ENCODE results near the gene SMAD9. TPM values are rescaled to one million over a fixed set of nuclear protein-coding genes. Genes with fewer than 3 reads are reported as not detected.
"Not testable (repeated sequence)": the region's sequence is repeated elsewhere in the genome, so short reads cannot be mapped to it uniquely, and the experiment has no call there.

Gene SMAD9
- total and polyA plus RNA-seq, 2 donors (not counting 1 experiment from before 2014, with no cell fraction given) = 3.5 to 4.8 TPM

DNA sequence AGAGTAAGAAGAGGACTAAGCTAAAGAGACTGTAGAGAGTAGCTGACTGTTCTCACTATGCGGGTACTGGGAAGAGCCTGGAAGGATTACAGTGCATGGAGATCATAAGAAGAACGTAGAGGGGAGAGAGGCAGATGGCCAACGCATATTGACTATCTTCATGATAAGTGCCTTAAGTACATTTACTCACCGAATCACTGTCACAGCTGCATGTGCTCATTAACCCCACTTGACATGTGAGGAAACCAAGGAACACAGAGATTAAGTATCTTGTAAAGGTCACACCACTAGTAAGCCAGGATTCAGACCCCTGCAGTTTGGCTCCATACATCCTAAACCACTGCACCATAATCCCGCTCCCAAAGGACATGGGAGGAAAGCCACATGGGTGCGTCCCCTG lies 34.1 kb downstream of the SMAD9 start:
- TF ChIP-seq, protein P1, sequence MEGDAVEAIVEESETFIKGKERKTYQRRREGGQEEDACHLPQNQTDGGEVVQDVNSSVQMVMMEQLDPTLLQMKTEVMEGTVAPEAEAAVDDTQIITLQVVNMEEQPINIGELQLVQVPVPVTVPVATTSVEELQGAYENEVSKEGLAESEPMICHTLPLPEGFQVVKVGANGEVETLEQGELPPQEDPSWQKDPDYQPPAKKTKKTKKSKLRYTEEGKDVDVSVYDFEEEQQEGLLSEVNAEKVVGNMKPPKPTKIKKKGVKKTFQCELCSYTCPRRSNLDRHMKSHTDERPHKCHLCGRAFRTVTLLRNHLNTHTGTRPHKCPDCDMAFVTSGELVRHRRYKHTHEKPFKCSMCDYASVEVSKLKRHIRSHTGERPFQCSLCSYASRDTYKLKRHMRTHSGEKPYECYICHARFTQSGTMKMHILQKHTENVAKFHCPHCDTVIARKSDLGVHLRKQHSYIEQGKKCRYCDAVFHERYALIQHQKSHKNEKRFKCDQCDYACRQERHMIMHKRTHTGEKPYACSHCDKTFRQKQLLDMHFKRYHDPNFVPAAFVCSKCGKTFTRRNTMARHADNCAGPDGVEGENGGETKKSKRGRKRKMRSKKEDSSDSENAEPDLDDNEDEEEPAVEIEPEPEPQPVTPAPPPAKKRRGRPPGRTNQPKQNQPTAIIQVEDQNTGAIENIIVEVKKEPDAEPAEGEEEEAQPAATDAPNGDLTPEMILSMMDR (conservative IDR thresholded peaks at IDR 0.05 in 1 of 2, IDR thresholded peaks at IDR 0.05 in 1 of 2; ENCODE audit: low read depth in 1 of 2, low read length in 2 of 2) = no peak
- no peak for TF ChIP-seq EZH2 (IDR thresholded peaks at IDR 0.05; ENCODE audit: low read length, missing control alignments)
- Histone ChIP-seq H4K20me1 (ENCODE audit: control insufficient read depth, extremely low read depth, insufficient read depth, low read length) (no peaks in the 10 kb centered on the region), H3K9ac (ENCODE audit: insufficient read depth, low read length) (no peak overlapping the region)

GRCh38 chr13:36884235-36884634 lies 35.8 kb downstream of the SMAD9 start:
- no peak for DNase-seq (ENCODE audit: low read depth in 2 of 2)
- Histone ChIP-seq H3K79me2 (ENCODE audit: control insufficient read depth, insufficient read depth, low read length) (no peaks in the 10 kb centered on the region), H3K36me3 (ENCODE audit: control insufficient read depth, insufficient read depth, low read length) (no peaks in the 10 kb centered on the region), H3K4me2 (ENCODE audit: extremely low read depth, insufficient read depth, low read length) (no peak overlapping the region), H3K9me3 (ENCODE audit: control insufficient read depth, insufficient read depth, low read depth, low read length) (no peaks in the 10 kb centered on the region), H3K27me3 (ENCODE audit: control insufficient read depth, insufficient read depth, low read length) (no peaks in the 10 kb centered on the region), H3K27ac (ENCODE audit: insufficient read depth, low read length) (no peak overlapping the region), H3K4me1 (ENCODE audit: control insufficient read depth, extremely low read depth, insufficient read depth, low read length) (no peaks in the 10 kb centered on the region), H3K9ac (ENCODE audit: insufficient read depth, low read length) (no peak overlapping the region), H4K20me1 (ENCODE audit: control insufficient read depth, extremely low read depth, insufficient read depth, low read length) (no peaks in the 10 kb centered on the region), H2AFZ (ENCODE audit: low read length) (no peak overlapping the region), H3K4me3 (replicated peaks in 1 of 4; ENCODE audit: control extremely low read depth in 1 of 4, insufficient read depth in 1 of 4, low read depth in 3 of 4, low read length in 4 of 4) (no peak overlapping the region)
- TF ChIP-seq, protein P1 (conservative IDR thresholded peaks at IDR 0.05 in 1 of 2, IDR thresholded peaks at IDR 0.05 in 1 of 2; ENCODE audit: low read depth in 1 of 2, low read length in 2 of 2) = no peak
- no peak for TF ChIP-seq EZH2 (IDR thresholded peaks at IDR 0.05; ENCODE audit: low read length, missing control alignments)

More for the DNA sequence above, 34.1 kb downstream of the SMAD9 start:
- H3K27me3 ChIP-seq (ENCODE audit: control insufficient read depth, insufficient read depth, low read length) = no peaks in the 10 kb centered on the region
- H3K4me1 ChIP-seq (ENCODE audit: control insufficient read depth, extremely low read depth, insufficient read depth, low read length) = no peaks in the 10 kb centered on the region
- no peak for DNase-seq (ENCODE audit: low read depth in 2 of 2)
- no peaks in the 10 kb centered on the region for H3K36me3 ChIP-seq (ENCODE audit: control insufficient read depth, insufficient read depth, low read length)
- no peak overlapping the region for H2AFZ ChIP-seq (ENCODE audit: low read length)
- H3K4me3 ChIP-seq (replicated peaks in 1 of 4; ENCODE audit: control extremely low read depth in 1 of 4, insufficient read depth in 1 of 4, low read depth in 3 of 4, low read length in 4 of 4) = no peak overlapping the region
- H3K9me3 ChIP-seq (ENCODE audit: control insufficient read depth, insufficient read depth, low read depth, low read length) = no peaks in the 10 kb centered on the region
- no peak overlapping the region for H3K27ac ChIP-seq (ENCODE audit: insufficient read depth, low read length)
- no peaks in the 10 kb centered on the region for H3K79me2 ChIP-seq (ENCODE audit: control insufficient read depth, insufficient read depth, low read length)
- no peak overlapping the region for H3K4me2 ChIP-seq (ENCODE audit: extremely low read depth, insufficient read depth, low read length)

- Histone ChIP-seq H2AFZ (ENCODE audit: low read length) (no peak overlapping the region), H3K27ac (ENCODE audit: insufficient read depth, low read length) (no peak overlapping the region), H3K79me2 (ENCODE audit: control insufficient read depth, insufficient read depth, low read length) (no peaks in the 10 kb centered on the region), H3K4me3 (replicated peaks in 1 of 4; ENCODE audit: control extremely low read depth in 1 of 4, insufficient read depth in 1 of 4, low read depth in 3 of 4, low read length in 4 of 4) (no peak overlapping the region), H3K27me3 (ENCODE audit: control insufficient read depth, insufficient read depth, low read length) (no peaks in the 10 kb centered on the region), H4K20me1 (ENCODE audit: control insufficient read depth, extremely low read depth, insufficient read depth, low read length) (no peaks in the 10 kb centered on the region), H3K9ac (ENCODE audit: insufficient read depth, low read length) (no peak overlapping the region), H3K4me2 (ENCODE audit: extremely low read depth, insufficient read depth, low read length) (no peak overlapping the region), H3K9me3 (ENCODE audit: control insufficient read depth, insufficient read depth, low read depth, low read length) (no peaks in the 10 kb centered on the region), H3K4me1 (ENCODE audit: control insufficient read depth, extremely low read depth, insufficient read depth, low read length) (no peaks in the 10 kb centered on the region), H3K36me3 (ENCODE audit: control insufficient read depth, insufficient read depth, low read length) (no peaks in the 10 kb centered on the region)
- TF ChIP-seq, protein P1 (conservative IDR thresholded peaks at IDR 0.05 in 1 of 2, IDR thresholded peaks at IDR 0.05 in 1 of 2; ENCODE audit: low read depth in 1 of 2, low read length in 2 of 2) = no peak
- no peak for TF ChIP-seq EZH2 (IDR thresholded peaks at IDR 0.05; ENCODE audit: low read length, missing control alignments)
- no peak for DNase-seq (ENCODE audit: low read depth in 2 of 2)
Measured at GRCh38 chr13:36883824-36884223, 36.2 kb downstream of the SMAD9 start.

- DNase-seq (ENCODE audit: low read depth in 2 of 2) = peak in 1 of 2 donors; percentile 27
- not testable (repeated sequence) for H4K20me1 ChIP-seq (ENCODE audit: control insufficient read depth, extremely low read depth, insufficient read depth, low read length); H3K36me3 ChIP-seq (ENCODE audit: control insufficient read depth, insufficient read depth, low read length); H3K4me1 ChIP-seq (ENCODE audit: control insufficient read depth, extremely low read depth, insufficient read depth, low read length); H3K9ac ChIP-seq (ENCODE audit: insufficient read depth, low read length); H3K4me2 ChIP-seq (ENCODE audit: extremely low read depth, insufficient read depth, low read length); H3K79me2 ChIP-seq (ENCODE audit: control insufficient read depth, insufficient read depth, low read length); H2AFZ ChIP-seq (ENCODE audit: low read length); H3K27ac ChIP-seq (ENCODE audit: insufficient read depth, low read length); H3K27me3 ChIP-seq (ENCODE audit: control insufficient read depth, insufficient read depth, low read length); H3K4me3 ChIP-seq (replicated peaks in 1 of 4; ENCODE audit: control extremely low read depth in 1 of 4, insufficient read depth in 1 of 4, low read depth in 3 of 4, low read length in 4 of 4); H3K9me3 ChIP-seq (ENCODE audit: control insufficient read depth, insufficient read depth, low read depth, low read length)
Measured at GRCh38 chr13:36883392-36883791, 36.6 kb downstream of the SMAD9 start.
